Thymus (tissue), 11 donors: ENCODE data around the gene SLC22A3. TPM values are rescaled to one million over a fixed set of nuclear protein-coding genes. Genes with fewer than 3 reads are reported as not detected.

ENCODE experiments used
- DNase-seq, 9 donors: peaks; one replicate each; pipeline ENCODE4 v3.0.0-alpha.2; 2013; ENCODE audit warnings: low spot score in 9 of 9, low read depth in 6 of 9, missing footprints in 1 of 9
- H3K27ac ChIP-seq, 2 donors: one replicate each; pipeline ENCODE4 v1.5.1; 2013; ENCODE audit warnings: control low read depth in 1 of 2, low read depth in 1 of 2, low read length in 1 of 2, mild to moderate bottlenecking in 1 of 2, moderate library complexity in 1 of 2
- H3K27me3 ChIP-seq, 2 donors: one replicate each; pipeline ENCODE4 v1.5.1; 2013; ENCODE audit warnings: low read length in 1 of 2; ENCODE audit not compliant: control insufficient read depth in 2 of 2, insufficient read depth in 1 of 2
- H3K36me3 ChIP-seq, 2 donors: one replicate each; pipeline ENCODE4 v1.5.1; 2013; ENCODE audit warnings: low read length in 1 of 2, mild to moderate bottlenecking in 1 of 2, moderate library complexity in 1 of 2; ENCODE audit not compliant: control insufficient read depth in 2 of 2, insufficient read depth in 2 of 2
- H3K4me1 ChIP-seq, 2 donors: one replicate each; pipeline ENCODE4 v1.5.1; 2013; ENCODE audit warnings: low read length in 2 of 2; ENCODE audit not compliant: control insufficient read depth in 2 of 2, insufficient read depth in 2 of 2
- H3K4me3 ChIP-seq, 2 donors: one replicate each; pipeline ENCODE4 v1.5.1; 2013; ENCODE audit warnings: low read length in 2 of 2, control low read depth in 1 of 2, mild to moderate bottlenecking in 1 of 2
- H3K9me3 ChIP-seq, 2 donors: one replicate each; pipeline ENCODE4 v1.5.1; 2013; ENCODE audit warnings: low read length in 1 of 2, mild to moderate bottlenecking in 1 of 2; ENCODE audit not compliant: control insufficient read depth in 2 of 2, insufficient read depth in 1 of 2
- WGBS: extraction: QIAGEN DNeasy Blood & Tissue Kit; methylation state at CpG from one replicate; pipeline ENCODE4 v1.1.7; 2013; 5-methylcytosine and 5-hydroxymethylcytosine counted together
- polyA plus RNA-seq: library from polyadenylated mRNA; stranded (reverse); fragments of 200-250 nt; gene quantifications from one replicate; pipeline ENCODE4 v1.2.3, GENCODE V29; 2013
- total RNA-seq: library from RNA; stranded (reverse); fragments of 120-200 nt; gene quantifications from one replicate; pipeline ENCODE4 v1.2.4, GENCODE V29; 2013
- donor health status: healthy.

The SLC22A3 gene
- total and polyA plus RNA-seq, 2 donors = 0.28 to 1.4 TPM

- H3K27me3 ChIP-seq = no peaks in the 10 kb centered on the region
- H3K4me1 ChIP-seq = peaks cover 0 to 3% of the 10 kb centered on the region in 2 donors
- no peak overlapping the region for H3K4me3 ChIP-seq
- H3K27ac ChIP-seq = no peak overlapping the region
- no peaks in the 10 kb centered on the region for H3K36me3 ChIP-seq
- DNase-seq = no peak
- 93% methylated on average over 5 of the region's 5 CpGs for WGBS
- no peaks in the 10 kb centered on the region for H3K9me3 ChIP-seq
Observed at GRCh38 chr6:160427312-160428068, 79.3 kb downstream of the SLC22A3 start.

GRCh38 chr6:160428069-160428430 is 79.9 kb downstream of the SLC22A3 start:
- H3K27ac ChIP-seq = no peak overlapping the region
- 88% methylated on average over 4 of the region's 4 CpGs for WGBS

DNA sequence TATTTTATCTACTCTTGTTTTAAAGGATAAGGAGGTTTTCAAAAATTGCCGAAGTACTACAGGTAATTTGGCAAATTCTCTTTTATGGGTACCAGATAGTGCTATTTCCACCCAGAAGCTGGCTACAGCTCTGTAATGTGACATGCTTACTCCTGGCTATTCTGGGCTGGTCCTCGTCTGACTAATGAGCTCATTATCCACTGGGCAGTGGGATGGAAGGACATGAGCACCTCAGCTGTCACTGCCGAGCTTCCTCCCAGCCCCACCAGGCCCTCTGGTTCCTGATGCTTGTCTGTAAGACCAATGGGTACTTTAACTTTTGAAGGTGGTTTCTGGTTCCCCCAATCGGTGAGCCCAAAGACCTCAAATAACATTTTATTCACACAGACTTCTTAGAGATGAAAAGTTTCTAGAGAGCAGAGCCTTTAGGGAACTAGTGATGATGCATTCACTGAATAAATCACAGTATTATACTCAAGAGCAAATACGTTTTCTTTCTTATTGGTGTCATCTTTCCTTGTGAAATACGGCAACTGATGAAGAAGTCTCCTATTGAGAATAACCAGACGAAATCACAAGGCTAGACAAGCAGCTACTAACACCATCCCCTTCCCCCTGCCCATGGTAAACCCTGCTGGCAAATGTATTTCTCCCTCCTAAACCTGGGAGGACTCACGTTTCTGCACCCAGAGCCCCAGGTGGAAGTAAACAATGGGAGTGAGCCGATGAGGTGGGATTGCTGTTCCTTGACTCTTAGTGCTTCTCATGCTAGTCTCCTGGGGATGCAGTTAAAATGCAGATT is 80.8 kb downstream of the SLC22A3 start:
- Histone ChIP-seq H3K27me3 (no peaks in the 10 kb centered on the region), H3K27ac (no peak overlapping the region), H3K4me3 (no peak overlapping the region), H3K36me3 (no peaks in the 10 kb centered on the region), H3K4me1 (peaks cover 0 to 3% of the 10 kb centered on the region in 2 donors), H3K9me3 (no peaks in the 10 kb centered on the region)
- no peak for DNase-seq
- 60% methylated on average over 9 of the region's 9 CpGs for WGBS

More at GRCh38 chr6:160428069-160428430, 79.9 kb downstream of the SLC22A3 start:
- H3K9me3 ChIP-seq = no peaks in the 10 kb centered on the region
- H3K36me3 ChIP-seq = no peaks in the 10 kb centered on the region
- no peaks in the 10 kb centered on the region for H3K27me3 ChIP-seq
- no peak overlapping the region for H3K4me3 ChIP-seq
- H3K4me1 ChIP-seq = peaks cover 0 to 3% of the 10 kb centered on the region in 2 donors
- DNase-seq = peak in 1 of 9 donors; percentile 6

DNA sequence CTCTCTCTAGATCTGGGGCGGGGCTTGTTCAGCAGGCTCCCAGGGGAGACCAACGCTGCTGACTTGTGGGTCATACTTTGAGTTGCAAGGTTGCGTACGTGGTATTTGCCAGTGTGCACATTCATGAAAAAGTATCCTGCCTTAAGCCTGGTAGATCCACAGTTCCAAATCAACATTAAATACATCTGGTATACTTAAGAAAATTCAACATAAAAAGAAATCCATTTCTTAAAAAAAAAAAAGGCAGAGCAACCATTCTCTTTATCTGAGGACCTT is 81.4 kb downstream of the SLC22A3 start:
- Histone ChIP-seq H3K4me3 (no peak overlapping the region), H3K27me3 (no peaks in the 10 kb centered on the region), H3K27ac (no peak overlapping the region), H3K9me3 (no peaks in the 10 kb centered on the region), H3K4me1 (peaks cover 0 to 3% of the 10 kb centered on the region in 2 donors), H3K36me3 (no peaks in the 10 kb centered on the region)
- WGBS = 56% methylated on average over 4 of the region's 4 CpGs
- no peak for DNase-seq

DNA sequence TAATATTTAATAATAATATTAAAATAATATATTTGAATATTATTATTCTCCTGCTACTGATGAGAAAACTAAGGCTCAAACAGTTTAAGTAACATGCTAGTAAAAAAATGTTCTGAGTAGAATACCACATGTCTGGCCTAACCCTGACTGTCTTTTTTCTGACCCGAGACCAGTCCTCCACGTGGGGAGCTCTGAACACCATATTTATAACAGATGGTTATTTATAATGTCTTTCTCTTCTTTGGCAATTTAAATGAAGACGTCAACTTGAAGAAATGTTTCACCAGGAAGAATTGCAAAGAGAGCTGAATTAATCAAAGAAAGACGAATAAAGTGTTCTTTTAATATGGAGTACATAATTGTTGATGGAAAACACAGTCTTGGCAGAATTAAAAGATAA is 82.0 kb downstream of the SLC22A3 start:
- Histone ChIP-seq H3K27me3 (no peaks in the 10 kb centered on the region), H3K27ac (peak overlapping the region in 1 of 2 donors; percentile 1), H3K4me3 (no peak overlapping the region), H3K4me1 (peaks cover 0 to 3% of the 10 kb centered on the region in 2 donors), H3K9me3 (no peaks in the 10 kb centered on the region), H3K36me3 (no peaks in the 10 kb centered on the region)
- 90% methylated on average over 4 of the region's 4 CpGs for WGBS
- no peak for DNase-seq

DNA sequence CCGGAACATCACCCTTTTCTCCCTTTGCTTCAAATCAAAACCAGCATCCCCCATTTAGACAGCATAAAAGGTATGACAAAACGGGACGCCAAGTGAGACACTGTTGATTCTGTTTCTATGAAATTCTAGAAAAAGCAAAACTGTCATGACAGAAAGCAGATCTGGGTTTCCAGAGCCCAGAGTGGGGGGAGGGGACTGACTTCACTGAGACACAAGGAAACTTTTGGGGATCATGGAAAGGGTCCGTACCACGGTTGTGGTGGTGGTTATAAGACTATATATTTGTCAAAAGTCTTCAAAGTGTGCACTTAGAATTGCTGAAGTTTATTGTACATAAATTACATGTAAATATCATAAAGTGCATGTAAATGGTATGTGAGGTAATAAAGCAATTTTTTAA is 82.6 kb downstream of the SLC22A3 start:
- H3K4me1 ChIP-seq = peaks cover 0 to 3% of the 10 kb centered on the region in 2 donors
- no peaks in the 10 kb centered on the region for H3K27me3 ChIP-seq
- H3K9me3 ChIP-seq = no peaks in the 10 kb centered on the region
- H3K27ac ChIP-seq = peak overlapping the region in 1 of 2 donors; percentile 23
- no peak for DNase-seq
- H3K4me3 ChIP-seq = no peak overlapping the region
- 88% methylated on average over 5 of the region's 5 CpGs for WGBS
- no peaks in the 10 kb centered on the region for H3K36me3 ChIP-seq

- WGBS = 90% methylated on average over 8 of the region's 8 CpGs
- Histone ChIP-seq H3K27me3 (no peaks in the 10 kb centered on the region), H3K9me3 (no peaks in the 10 kb centered on the region), H3K4me3 (no peak overlapping the region), H3K36me3 (no peaks in the 10 kb centered on the region), H3K4me1 (peaks cover 0 to 3% of the 10 kb centered on the region in 2 donors), H3K27ac (peak overlapping the region in 1 of 2 donors; percentile 23)
- peak in 2 of 9 donors; percentile 8 to 17 for DNase-seq
Observed at GRCh38 chr6:160431226-160431625, 83.0 kb downstream of the SLC22A3 start.

DNA sequence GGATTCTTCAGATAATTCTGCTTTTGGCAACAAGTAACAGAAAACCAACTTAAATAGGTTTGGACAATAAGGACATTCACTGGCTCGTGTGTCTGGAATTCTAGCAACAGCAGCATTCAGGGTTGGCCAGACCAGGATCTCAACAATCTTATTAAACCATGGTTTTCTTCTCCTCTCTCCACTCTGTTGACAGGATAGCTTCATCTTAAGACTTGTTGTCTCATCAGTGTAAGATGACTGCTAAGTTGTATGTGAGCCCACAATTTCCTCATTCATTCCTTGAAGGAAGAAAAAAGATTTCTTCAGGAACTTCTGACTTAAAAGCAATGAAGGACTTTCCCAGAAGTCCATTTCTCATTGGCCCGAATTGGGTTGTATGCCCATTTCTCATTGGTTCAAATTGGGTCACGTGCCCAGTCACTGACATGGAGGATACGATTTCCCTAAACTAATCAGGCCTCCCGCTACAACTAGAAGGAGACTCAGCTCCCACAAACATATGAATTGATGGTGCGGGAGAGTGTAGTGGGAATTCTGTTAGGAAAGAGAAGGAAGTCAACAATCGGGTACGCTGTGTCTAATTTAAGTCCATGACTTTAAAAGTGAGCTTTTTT is 83.7 kb downstream of the SLC22A3 start:
- Histone ChIP-seq H3K4me1 (peaks cover 0 to 3% of the 10 kb centered on the region in 2 donors), H3K27ac (peak overlapping the region in 1 of 2 donors; percentile 27), H3K36me3 (no peaks in the 10 kb centered on the region), H3K9me3 (no peaks in the 10 kb centered on the region), H3K4me3 (no peak overlapping the region), H3K27me3 (no peaks in the 10 kb centered on the region)
- DNase-seq = no peak
- 90% methylated on average over 8 of the region's 8 CpGs for WGBS

- DNase-seq = no peak
- Histone ChIP-seq H3K27me3 (peaks cover 0 to 4% of the 10 kb centered on the region in 2 donors), H3K9me3 (no peaks in the 10 kb centered on the region), H3K27ac (no peak overlapping the region), H3K4me3 (no peak overlapping the region), H3K4me1 (no peaks in the 10 kb centered on the region), H3K36me3 (no peaks in the 10 kb centered on the region)
- 57% methylated on average over 4 of the region's 4 CpGs for WGBS
Observed at GRCh38 chr6:160435935-160436334, 87.8 kb downstream of the SLC22A3 start.
